CD4-positive, alpha-beta memory T cell (primary cell): ENCODE results near the gene SATB2. TPM values are rescaled to one million over a fixed set of nuclear protein-coding genes. Genes with fewer than 3 reads are reported as not detected.

Source experiments
- CTCF ChIA-PET: fragments of 350-600 bp; sonication (Branson Sonifier 250); formaldehyde crosslinking; loops from one replicate; lab custom pipeline; 2021; ENCODE audit warnings: inconsistent platforms; ENCODE audit not compliant: partially characterized antibody; lab: Charles Lee
- POLR2A ChIA-PET: fragments of 350-600 bp; sonication (Branson Sonifier 250); formaldehyde crosslinking; loops from one replicate; lab custom pipeline; 2021; ENCODE audit not compliant: partially characterized antibody; lab: Charles Lee
- DNase-seq, 5 donors: peaks; one replicate each; pipeline versions ENCODE4 v3.0.0 to v3.0.0-alpha.2; 2020 to 2022; ENCODE audit warnings: mixed read lengths in 1 of 5
- H3K27ac ChIP-seq: one replicate; pipeline ENCODE4 v1.7.0; 2013; ENCODE audit warnings: low read depth, low read length
- H3K27me3 ChIP-seq: 2 replicates; pipeline ENCODE4 v1.7.0; 2013; ENCODE audit warnings: mild to moderate bottlenecking, low read length, moderate library complexity; ENCODE audit not compliant: insufficient read depth
- H3K36me3 ChIP-seq: 2 replicates; pipeline ENCODE4 v1.7.0; 2013; ENCODE audit warnings: mild to moderate bottlenecking, low read length, moderate library complexity; ENCODE audit not compliant: insufficient read depth
- H3K4me1 ChIP-seq: 2 replicates; pipeline ENCODE4 v1.7.0; 2013; ENCODE audit warnings: mild to moderate bottlenecking, low read length, moderate library complexity; ENCODE audit not compliant: insufficient read depth
- H3K4me3 ChIP-seq, 2 donors: one replicate each; pipeline ENCODE4 v1.7.0; 2013; ENCODE audit warnings: low read length in 2 of 2, mild to moderate bottlenecking in 1 of 2
- H3K9me3 ChIP-seq, 2 donors: one replicate each; pipeline ENCODE4 v1.7.0; 2013; ENCODE audit warnings: low read length in 2 of 2, control low read depth in 1 of 2; ENCODE audit not compliant: control insufficient read depth in 1 of 2
- H3K27ac Mint-ChIP-seq, 7 donors: one replicate each; pipeline ENCODE4 v1.8.0; 2020 to 2021; ENCODE audit warnings: mixed read lengths in 7 of 7, mild to moderate bottlenecking in 6 of 7, inconsistent platforms in 3 of 7, moderate library complexity in 3 of 7
- H3K27me3 Mint-ChIP-seq, 2 donors: one replicate each; pipeline ENCODE4 v1.8.0; 2020 to 2021; ENCODE audit warnings: mixed read lengths in 2 of 2
- H3K36me3 Mint-ChIP-seq, 2 donors: one replicate each; pipeline ENCODE4 v1.8.0; 2020 to 2021; ENCODE audit warnings: mixed read lengths in 2 of 2, inconsistent platforms in 1 of 2, mild to moderate bottlenecking in 1 of 2
- H3K4me1 Mint-ChIP-seq, 4 donors: one replicate each; pipeline ENCODE4 v1.8.0; 2020 to 2021; ENCODE audit warnings: mixed read lengths in 4 of 4, mild to moderate bottlenecking in 1 of 4
- H3K4me3 Mint-ChIP-seq, 8 donors: one replicate each; pipeline ENCODE4 v1.8.0; 2020 to 2021; ENCODE audit warnings: mixed read lengths in 8 of 8, mild to moderate bottlenecking in 7 of 8, moderate library complexity in 6 of 8, inconsistent platforms in 3 of 8
- H3K9me3 Mint-ChIP-seq, 8 donors: one replicate each; pipeline ENCODE4 v1.8.0; 2020 to 2021; ENCODE audit warnings: mixed read lengths in 8 of 8, mild to moderate bottlenecking in 5 of 8, inconsistent platforms in 3 of 8, moderate library complexity in 1 of 8
- intact Hi-C: fragments of 100-400 bp; cut with micrococcal nuclease; formaldehyde crosslinking; loops from one replicate; pipeline ENCODE4 v1.15.1; 2023
- polyA plus RNA-seq, 2 donors: library from polyadenylated mRNA; unstranded; fragments of 300-500 nt; fragmentation: Illumina TruSeq; gene quantifications; one replicate each; pipeline ENCODE4 v1.2.3, GENCODE V29; 2021
- total RNA-seq, 2 experiments: library from RNA; stranded (reverse); gene quantifications; one replicate each; pipeline ENCODE4 v1.2.3, GENCODE V29; 2021

Gene SATB2
- total and polyA plus RNA-seq, 4 experiments from 2014 or later = 0.06 TPM; not detected in 3

- no peak overlapping the region for H3K27ac ChIP-seq
- H3K4me3 Mint-ChIP-seq = no peak overlapping the region
- H3K4me1 ChIP-seq = no peaks in the 10 kb centered on the region
- H3K4me3 ChIP-seq = no peak overlapping the region
- intact Hi-C loops = no loop called here
- H3K27me3 ChIP-seq = no peaks in the 10 kb centered on the region
- H3K4me1 Mint-ChIP-seq = no peaks in the 10 kb centered on the region
- H3K27me3 Mint-ChIP-seq = peaks cover 0 to 1% of the 10 kb centered on the region in 2 donors
- no peak overlapping the region for H3K27ac Mint-ChIP-seq
- ChIA-PET POLR2A (no interaction called here), CTCF (no interaction called here)
- H3K36me3 Mint-ChIP-seq = no peaks in the 10 kb centered on the region
- no peak for DNase-seq
- H3K36me3 ChIP-seq = no peaks in the 10 kb centered on the region
- no peaks in the 10 kb centered on the region for H3K9me3 ChIP-seq
- H3K9me3 Mint-ChIP-seq = peaks cover 0 to 6% (median under 1%) of the 10 kb centered on the region in 8 donors
These were observed 238.2 kb downstream of the SATB2 start for GRCh38 chr2:199219551-199219950.
